ENCODE measurements around the gene TBC1D19.
"Not testable (repeated sequence)": the region's sequence is repeated elsewhere in the genome, so short reads cannot be mapped to it uniquely, and the experiment has no call there.

DNA sequence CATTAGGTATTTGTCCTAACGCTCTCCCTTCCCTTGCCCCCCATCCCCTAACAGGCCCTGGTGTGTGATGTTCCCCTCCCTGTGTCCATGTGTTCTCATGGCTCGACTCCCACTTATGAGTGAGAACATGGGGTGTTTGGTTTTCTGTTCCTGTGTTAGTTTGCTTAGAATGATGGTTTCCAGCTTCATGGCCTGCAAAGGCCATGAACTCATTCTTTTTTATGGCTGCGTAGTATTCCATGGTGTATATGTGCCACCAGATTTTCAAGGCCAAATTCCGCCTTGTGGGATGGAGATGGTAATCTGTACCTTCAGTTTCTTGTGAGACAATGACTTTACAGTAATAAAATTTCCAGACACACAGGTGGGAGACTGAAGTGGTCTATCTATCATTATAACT is 2.5 kb upstream of the TBC1D19 start:
- TF ChIP-seq EZH2phosphoT487 (IDR thresholded peaks at IDR 0.05; ENCODE audit: insufficient read depth, low read depth); EZH2 (IDR thresholded peaks at IDR 0.05; ENCODE audit: insufficient read depth, poor library complexity, severe bottlenecking): not testable (repeated sequence)
